Measurements from ENCODE around the gene LRRIQ1. TPM values are rescaled to one million over a fixed set of nuclear protein-coding genes. Genes with fewer than 3 reads are reported as not detected.
A peak's percentile ranks its signal among the peaks of the same experiment; 100 is the strongest.

Gene LRRIQ1
- total and polyA plus RNA-seq, 5 donors = 0.07 to 0.48 (median 0.45) TPM

GRCh38 chr12:85058339-85058738 lies 22.2 kb downstream of the LRRIQ1 start:
- Histone ChIP-seq H3K4me3 (ENCODE audit: low read length) (no peak overlapping the region), H3K27ac (ENCODE audit: low read length) (no peak overlapping the region), H3K4me1 (ENCODE audit: control insufficient read depth, insufficient read depth, low read length) (no peaks in the 10 kb centered on the region), H3K27me3 (ENCODE audit: control insufficient read depth, insufficient read depth) (no peaks in the 10 kb centered on the region), H3K9me3 (ENCODE audit: control insufficient read depth, low read length) (no peaks in the 10 kb centered on the region)
- ATAC-seq (no peak), DNase-seq (no peak)
- 48% methylated on average over 3 of the region's 3 CpGs for WGBS
- intact Hi-C loops (cut with DNase I) = no loop called here

GRCh38 chr12:85059594-85059993 lies 23.4 kb downstream of the LRRIQ1 start:
- Histone ChIP-seq H3K27ac (ENCODE audit: low read length) (no peak overlapping the region), H3K9me3 (ENCODE audit: control insufficient read depth, low read length) (no peaks in the 10 kb centered on the region), H3K4me1 (ENCODE audit: control insufficient read depth, insufficient read depth, low read length) (no peaks in the 10 kb centered on the region), H3K27me3 (ENCODE audit: control insufficient read depth, insufficient read depth) (no peaks in the 10 kb centered on the region), H3K4me3 (ENCODE audit: low read length) (no peak overlapping the region)
- intact Hi-C loops (cut with DNase I) = no loop called here
- WGBS = 55% methylated on average over 6 of the region's 6 CpGs
- ATAC-seq (no peak), DNase-seq (no peak)

- ATAC-seq (no peak), DNase-seq (no peak)
- Histone ChIP-seq H3K4me1 (ENCODE audit: control insufficient read depth, insufficient read depth, low read length) (no peaks in the 10 kb centered on the region), H3K9me3 (ENCODE audit: control insufficient read depth, low read length) (no peaks in the 10 kb centered on the region), H3K27me3 (ENCODE audit: control insufficient read depth, insufficient read depth) (no peaks in the 10 kb centered on the region), H3K27ac (ENCODE audit: low read length) (no peak overlapping the region), H3K4me3 (ENCODE audit: low read length) (no peak overlapping the region)
- WGBS = 63% methylated on average over 2 of the region's 2 CpGs
- intact Hi-C loops (cut with DNase I) = no loop called here
These were observed 24.8 kb downstream of the LRRIQ1 start for GRCh38 chr12:85060916-85061315.

GRCh38 chr12:85065837-85066482 lies 29.8 kb downstream of the LRRIQ1 start:
- 89% methylated on average over 3 of the region's 3 CpGs for WGBS
- H3K27ac ChIP-seq (ENCODE audit: low read length) = no peak overlapping the region
- H3K4me3 ChIP-seq (ENCODE audit: low read length) = no peak overlapping the region
- DNase-seq (no peak), ATAC-seq (no peak)
- intact Hi-C loops (cut with DNase I) = no loop called here
- H3K9me3 ChIP-seq (ENCODE audit: control insufficient read depth, low read length) = no peaks in the 10 kb centered on the region
- H3K4me1 ChIP-seq (ENCODE audit: control insufficient read depth, insufficient read depth, low read length) = no peaks in the 10 kb centered on the region
- no peaks in the 10 kb centered on the region for H3K27me3 ChIP-seq (ENCODE audit: control insufficient read depth, insufficient read depth)

GRCh38 chr12:85072826-85073225 lies 36.7 kb downstream of the LRRIQ1 start:
- Histone ChIP-seq H3K9me3 (ENCODE audit: control insufficient read depth, low read length) (no peaks in the 10 kb centered on the region), H3K4me3 (ENCODE audit: low read length) (no peak overlapping the region), H3K27ac (ENCODE audit: low read length) (no peak overlapping the region), H3K27me3 (ENCODE audit: control insufficient read depth, insufficient read depth) (no peaks in the 10 kb centered on the region), H3K4me1 (ENCODE audit: control insufficient read depth, insufficient read depth, low read length) (no peaks in the 10 kb centered on the region)
- intact Hi-C loops (cut with DNase I) = no loop called here
- 71% methylated on average over 1 of the region's 1 CpG for WGBS
- ATAC-seq (no peak), DNase-seq (no peak)

- intact Hi-C loops (cut with DNase I) = no loop called here
- Histone ChIP-seq H3K4me1 (ENCODE audit: control insufficient read depth, insufficient read depth, low read length) (no peaks in the 10 kb centered on the region), H3K27ac (ENCODE audit: low read length) (no peak overlapping the region), H3K4me3 (ENCODE audit: low read length) (no peak overlapping the region), H3K27me3 (ENCODE audit: control insufficient read depth, insufficient read depth) (no peaks in the 10 kb centered on the region), H3K9me3 (ENCODE audit: control insufficient read depth, low read length) (no peaks in the 10 kb centered on the region)
- WGBS = 2% methylated on average over 1 of the region's 1 CpG
- ATAC-seq = peak in 1 of 2 donors; percentile 47
- no peak for DNase-seq
These were observed 40.7 kb downstream of the LRRIQ1 start for GRCh38 chr12:85076688-85077430.

- DNase-seq = no peak
- intact Hi-C loops (cut with DNase I) = no loop called here
- no peak overlapping the region for H3K4me3 ChIP-seq (ENCODE audit: low read length)
- H3K27ac ChIP-seq (ENCODE audit: low read length) = no peak overlapping the region
- H3K27me3 ChIP-seq (ENCODE audit: control insufficient read depth, insufficient read depth) = no peaks in the 10 kb centered on the region
- ATAC-seq = no peak
- H3K4me1 ChIP-seq (ENCODE audit: control insufficient read depth, insufficient read depth, low read length) = no peaks in the 10 kb centered on the region
- 71% methylated on average over 5 of the region's 5 CpGs for whole genome bisulfite sequencing
- H3K9me3 ChIP-seq (ENCODE audit: control insufficient read depth, low read length) = no peaks in the 10 kb centered on the region
These were observed 48.9 kb downstream of the LRRIQ1 start for GRCh38 chr12:85085066-85085465.

- 66% methylated on average over 5 of the region's 5 CpGs for WGBS
These were observed 53.6 kb downstream of the LRRIQ1 start for GRCh38 chr12:85089792-85090191.

GRCh38 chr12:85092814-85093370 lies 56.7 kb downstream of the LRRIQ1 start:
- Histone ChIP-seq H3K27ac (ENCODE audit: low read length) (no peak overlapping the region), H3K4me1 (ENCODE audit: control insufficient read depth, insufficient read depth, low read length) (no peaks in the 10 kb centered on the region), H3K9me3 (ENCODE audit: control insufficient read depth, low read length) (no peaks in the 10 kb centered on the region), H3K4me3 (ENCODE audit: low read length) (no peak overlapping the region), H3K27me3 (ENCODE audit: control insufficient read depth, insufficient read depth) (peaks cover 2% of the 10 kb centered on the region)
- 93% methylated on average over 2 of the region's 2 CpGs for WGBS
- intact Hi-C loops (cut with DNase I) = loop anchor here in 1 of 4 donors (10.0 kb wide), 1 partner anchor 832 kb away; no protein-coding TSS in a partner anchor
- ATAC-seq (no peak), DNase-seq (no peak)

More at GRCh38 chr12:85089792-85090191, 53.6 kb downstream of the LRRIQ1 start:
- DNase-seq (no peak), ATAC-seq (no peak)
- Histone ChIP-seq H3K4me1 (ENCODE audit: control insufficient read depth, insufficient read depth, low read length) (no peaks in the 10 kb centered on the region), H3K9me3 (ENCODE audit: control insufficient read depth, low read length) (no peaks in the 10 kb centered on the region), H3K27ac (ENCODE audit: low read length) (no peak overlapping the region), H3K27me3 (ENCODE audit: control insufficient read depth, insufficient read depth) (peaks cover 2% of the 10 kb centered on the region), H3K4me3 (ENCODE audit: low read length) (no peak overlapping the region)
- intact Hi-C loops (cut with DNase I) = loop anchor here in 1 of 4 donors (10.0 kb wide), 1 partner anchor 835 kb away; no protein-coding TSS in a partner anchor

- Histone ChIP-seq H3K9me3 (ENCODE audit: control insufficient read depth, low read length) (no peaks in the 10 kb centered on the region), H3K27ac (ENCODE audit: low read length) (no peak overlapping the region), H3K4me3 (ENCODE audit: low read length) (no peak overlapping the region), H3K27me3 (ENCODE audit: control insufficient read depth, insufficient read depth) (peaks cover 2% of the 10 kb centered on the region), H3K4me1 (ENCODE audit: control insufficient read depth, insufficient read depth, low read length) (no peaks in the 10 kb centered on the region)
- DNase-seq = no peak
- no peak for ATAC-seq
- intact Hi-C loops (cut with DNase I) = loop anchor here in 1 of 4 donors (10.0 kb wide), 1 partner anchor 829 kb away; no protein-coding TSS in a partner anchor
These were observed 59.4 kb downstream of the LRRIQ1 start for GRCh38 chr12:85095501-85095900.

GRCh38 chr12:85130646-85131045 lies 94.5 kb downstream of the LRRIQ1 start:
- H3K4me1 ChIP-seq (ENCODE audit: control insufficient read depth, insufficient read depth, low read length) = no peaks in the 10 kb centered on the region
- ATAC-seq = no peak
- no peak overlapping the region for H3K4me3 ChIP-seq (ENCODE audit: low read length)
- intact Hi-C loops (cut with DNase I) = no loop called here
- H3K27ac ChIP-seq (ENCODE audit: low read length) = no peak overlapping the region
- DNase-seq = no peak
- H3K27me3 ChIP-seq (ENCODE audit: control insufficient read depth, insufficient read depth) = no peaks in the 10 kb centered on the region
- no peaks in the 10 kb centered on the region for H3K9me3 ChIP-seq (ENCODE audit: control insufficient read depth, low read length)
- WGBS = 72% methylated on average over 6 of the region's 6 CpGs

Data from right cardiac atrium (tissue), 5 donors.